ENCODE data around the gene SERPINB10. TPM values are rescaled to one million over a fixed set of nuclear protein-coding genes. Genes with fewer than 3 reads are reported as not detected.
"Not testable (repeated sequence)": the region's sequence is repeated elsewhere in the genome, so short reads cannot be mapped to it uniquely, and the experiment has no call there.

SERPINB10 gene
- total and polyA plus RNA-seq, 2 of the 8 experiments (the other 6 are each of a cell fraction or from before 2014, with no cell fraction given): not detected

- POLR2A ChIA-PET (ENCODE audit: partially characterized antibody); H3K9me3 ChIP-seq (ENCODE audit: insufficient read depth in 2 of 2, low read depth in 1 of 2, low read length in 1 of 2); H3K79me1 ChIP-seq (ENCODE audit: low read depth, low read length); H3K4ac ChIP-seq (replicated peaks; ENCODE audit: insufficient read length, low read depth, low read length); H3K36me3 ChIP-seq (ENCODE audit: control insufficient read depth in 2 of 4, insufficient read depth in 4 of 4, low read length in 3 of 4); FAIRE-seq; H2BK15ac ChIP-seq (ENCODE audit: low read length); H3K18ac ChIP-seq (ENCODE audit: extremely low read depth, low read length); H3K4me2 ChIP-seq (ENCODE audit: insufficient read depth in 1 of 2, low read depth in 2 of 2, low read length in 2 of 2); H2BK20ac ChIP-seq (ENCODE audit: low read length); H4K5ac ChIP-seq (ENCODE audit: insufficient read length, low read depth, low read length); H3K23ac ChIP-seq (ENCODE audit: insufficient read length); H3K4me1 ChIP-seq (replicated peaks in 1 of 4; ENCODE audit: control insufficient read depth in 3 of 4, insufficient read depth in 4 of 4, low read length in 3 of 4); H3K4me3 ChIP-seq (ENCODE audit: extremely low read depth in 1 of 4, insufficient read depth in 2 of 4, low read depth in 3 of 4, low read length in 4 of 4); H3K27ac ChIP-seq (ENCODE audit: low read depth, low read length); DNase-seq (ENCODE audit: low read depth in 1 of 2, low spot score in 2 of 2); H2BK12ac ChIP-seq (ENCODE audit: low read depth, low read length); H3K9ac ChIP-seq (replicated peaks in 1 of 4; ENCODE audit: extremely low read depth in 1 of 4, low read depth in 3 of 4, low read length in 3 of 4); H2AK5ac ChIP-seq (ENCODE audit: low read depth, low read length); H4K20me1 ChIP-seq (replicated peaks in 1 of 2; ENCODE audit: control insufficient read depth in 1 of 2, insufficient read depth in 2 of 2, low read length in 2 of 2); H4K91ac ChIP-seq (replicated peaks; ENCODE audit: insufficient read length, low read length); H3K56ac ChIP-seq (replicated peaks; ENCODE audit: insufficient read length, low read depth, low read length); H3K14ac ChIP-seq (ENCODE audit: insufficient read length); H2BK5ac ChIP-seq (ENCODE audit: low read depth, low read length); H3K23me2 ChIP-seq (ENCODE audit: low read depth, low read length); H3K79me2 ChIP-seq (ENCODE audit: control insufficient read depth in 1 of 2, insufficient read depth in 2 of 2, low read length in 2 of 2); H2BK120ac ChIP-seq (replicated peaks; ENCODE audit: low read depth, low read length); H4K8ac ChIP-seq (ENCODE audit: extremely low read depth, insufficient read depth, low read length): not testable (repeated sequence)
- Histone ChIP-seq H3K27me3 (replicated peaks in 1 of 4; ENCODE audit: control insufficient read depth in 3 of 4, extremely low read depth in 1 of 4, insufficient read depth in 3 of 4, low read length in 3 of 4) (peaks cover 0 to 18% (median 13%) of the 10 kb centered on the region in 4 experiments; a peak in 6 of 7 replicates), H2AFZ (ENCODE audit: low read length) (peak overlapping the region; percentile 62)
- 91% methylated on average over 17 of the region's 17 CpGs; no CpG with 5 or more reads in 1 of the 2 experiments for WGBS, 2 experiments (ENCODE audit: extremely low coverage in 1 of 2, insufficient coverage in 1 of 2, insufficient read length in 1 of 2, insufficient replicate concordance in 2 of 2, low coverage in 1 of 2, low lambda C conversion rate in 2 of 2, missing lambda C conversion rate in 1 of 2)
- CTCF ChIA-PET (ENCODE audit: partially characterized antibody): interaction anchor here (1.1 to 2.9 kb wide), 5 partner anchors 10 to 97 kb away, joined by 3 to 10 read pairs (median 4); no protein-coding TSS in a partner anchor
- peak in 1 of 3 experiments; percentile 26; a peak in 1 of 4 replicates for TF ChIP-seq CTCF (IDR thresholded peaks at IDR 0.05; ENCODE audit: control extremely low read depth in 1 of 3, insufficient read depth in 1 of 3, low read depth in 1 of 3, low read length in 3 of 3)
Observed at GRCh38 chr18:63940543-63941050, 32.8 kb downstream of the SERPINB10 start.

Measured in H1 (cell line).